Calu3 (cell line): ENCODE results near the gene NT5DC3. TPM values are rescaled to one million over a fixed set of nuclear protein-coding genes. Genes with fewer than 3 reads are reported as not detected.

Experiments
- BruUV-seq: library from RNA; stranded (reverse); fragments of 400-500 nt; replicated peaks from 2 replicates; lab custom pipeline; 2021; lab: Mats Ljungman, UMichigan
- CTCF ChIA-PET: fragments of 300-600 bp; sonication (Branson Sonifier 250); formaldehyde crosslinking; loops from one replicate; lab custom pipeline; 2022; ENCODE audit warnings: antibody characterized with exemption; lab: Charles Lee
- DNase-seq: peaks from one replicate; pipeline ENCODE4 v3.0.0; 2022
- H3K27ac Mint-ChIP-seq: one replicate; pipeline ENCODE4 v1.8.0; 2022; ENCODE audit warnings: mixed read lengths; ENCODE audit not compliant: unreplicated experiment
- H3K27me3 Mint-ChIP-seq: one replicate; pipeline ENCODE4 v1.8.0; 2022; ENCODE audit warnings: mixed read lengths; ENCODE audit not compliant: unreplicated experiment
- H3K36me3 Mint-ChIP-seq: one replicate; pipeline ENCODE4 v1.8.0; 2022; ENCODE audit warnings: mild to moderate bottlenecking, moderate library complexity, mixed read lengths; ENCODE audit not compliant: insufficient read depth, unreplicated experiment
- H3K4me1 Mint-ChIP-seq: one replicate; pipeline ENCODE4 v1.8.0; 2022; ENCODE audit warnings: mild to moderate bottlenecking, low read depth, mixed read lengths; ENCODE audit not compliant: unreplicated experiment
- H3K4me3 Mint-ChIP-seq: one replicate; pipeline ENCODE4 v1.8.0; 2022; ENCODE audit warnings: mild to moderate bottlenecking, low read depth, moderate library complexity, mixed read lengths; ENCODE audit not compliant: unreplicated experiment
- H3K9me3 Mint-ChIP-seq: one replicate; pipeline ENCODE4 v1.8.0; 2022; ENCODE audit warnings: low read depth, mixed read lengths; ENCODE audit not compliant: unreplicated experiment
- intact Hi-C: fragments of 100-400 bp; cut with micrococcal nuclease; formaldehyde crosslinking; loops from one replicate; pipeline ENCODE4 v1.10.0; 2022; ENCODE audit not compliant: unreplicated experiment
- total RNA-seq: library from RNA; stranded (reverse); gene quantifications from 2 replicates; pipeline ENCODE4 v1.2.3, GENCODE V29; 2022
- TF ChIP-seq, protein P1 (sequence below): fragments of 200-600 bp; IDR thresholded peaks from one replicate; pipeline ENCODE4 v1.8.0; 2022; ENCODE audit warnings: antibody characterized with exemption; ENCODE audit not compliant: unreplicated experiment

Gene NT5DC3
- total RNA-seq, 1 experiment from 2014 or later: 24.0 TPM

DNA sequence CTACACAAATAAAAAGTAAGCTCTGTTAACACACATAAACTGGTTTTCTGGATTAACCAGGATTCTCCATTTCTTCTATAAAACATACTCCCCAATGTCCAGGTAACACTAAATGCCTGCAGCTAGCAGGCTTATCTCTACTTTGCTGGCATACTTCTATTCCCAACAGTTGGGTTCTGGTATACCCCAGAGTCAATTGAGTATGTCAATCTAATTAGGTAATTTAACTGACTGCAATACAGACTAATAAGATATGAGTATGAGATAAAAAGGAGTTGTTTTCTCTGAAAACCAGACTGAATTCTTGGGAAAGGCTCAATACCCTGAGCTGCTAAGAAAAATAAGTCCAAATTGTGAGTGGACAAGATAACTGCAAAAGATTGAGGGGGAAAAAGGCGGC is 9.4 kb upstream of the NT5DC3 start:
- CTCF ChIA-PET: interaction anchor here (0.7 kb wide), 2 partner anchors 20 to 21 kb away, joined by 3 to 5 read pairs; no protein-coding TSS in a partner anchor
- peaks cover 38% of the 10 kb centered on the region for H3K4me1 Mint-ChIP-seq
- BruUV-seq: no TSS peak
- no peaks in the 10 kb centered on the region for H3K27me3 Mint-ChIP-seq
- intact Hi-C loops: no loop called here
- H3K9me3 Mint-ChIP-seq: no peaks in the 10 kb centered on the region
- no peak overlapping the region for H3K27ac Mint-ChIP-seq
- H3K4me3 Mint-ChIP-seq: no peak overlapping the region
- TF ChIP-seq, protein P1, sequence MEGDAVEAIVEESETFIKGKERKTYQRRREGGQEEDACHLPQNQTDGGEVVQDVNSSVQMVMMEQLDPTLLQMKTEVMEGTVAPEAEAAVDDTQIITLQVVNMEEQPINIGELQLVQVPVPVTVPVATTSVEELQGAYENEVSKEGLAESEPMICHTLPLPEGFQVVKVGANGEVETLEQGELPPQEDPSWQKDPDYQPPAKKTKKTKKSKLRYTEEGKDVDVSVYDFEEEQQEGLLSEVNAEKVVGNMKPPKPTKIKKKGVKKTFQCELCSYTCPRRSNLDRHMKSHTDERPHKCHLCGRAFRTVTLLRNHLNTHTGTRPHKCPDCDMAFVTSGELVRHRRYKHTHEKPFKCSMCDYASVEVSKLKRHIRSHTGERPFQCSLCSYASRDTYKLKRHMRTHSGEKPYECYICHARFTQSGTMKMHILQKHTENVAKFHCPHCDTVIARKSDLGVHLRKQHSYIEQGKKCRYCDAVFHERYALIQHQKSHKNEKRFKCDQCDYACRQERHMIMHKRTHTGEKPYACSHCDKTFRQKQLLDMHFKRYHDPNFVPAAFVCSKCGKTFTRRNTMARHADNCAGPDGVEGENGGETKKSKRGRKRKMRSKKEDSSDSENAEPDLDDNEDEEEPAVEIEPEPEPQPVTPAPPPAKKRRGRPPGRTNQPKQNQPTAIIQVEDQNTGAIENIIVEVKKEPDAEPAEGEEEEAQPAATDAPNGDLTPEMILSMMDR: no peak
- DNase-seq: no peak
- H3K36me3 Mint-ChIP-seq: no peaks in the 10 kb centered on the region

DNA sequence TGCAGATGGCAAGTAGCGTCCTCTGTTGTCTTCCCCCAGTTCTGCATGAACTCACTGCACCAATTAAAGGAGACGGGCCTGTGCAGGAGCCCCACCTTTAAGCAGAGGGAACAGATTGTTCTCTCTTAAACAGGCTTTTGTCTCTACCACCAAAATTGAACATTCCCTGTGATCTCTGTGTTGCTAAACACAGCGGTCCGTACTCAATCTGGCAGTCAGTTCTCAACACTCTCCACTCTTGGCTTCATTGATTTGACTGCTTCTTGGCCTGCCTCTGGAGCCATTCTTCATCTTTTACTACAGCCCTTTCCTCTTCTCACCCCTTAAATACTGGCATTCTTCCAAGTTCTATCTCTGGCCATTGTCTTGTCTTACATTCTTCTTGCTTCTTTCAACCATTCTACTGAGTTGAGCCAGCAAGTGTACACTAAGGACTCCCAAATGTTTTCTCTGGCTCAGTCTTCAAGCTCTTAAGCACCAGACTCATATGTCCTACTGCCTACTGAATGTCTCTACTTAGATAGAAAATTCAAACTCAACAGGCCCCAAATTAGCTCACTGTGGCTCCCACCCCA is 8.0 kb upstream of the NT5DC3 start:
- Mint-ChIP-seq H3K36me3 (no peaks in the 10 kb centered on the region), H3K27ac (no peak overlapping the region), H3K4me1 (peaks cover 33% of the 10 kb centered on the region), H3K4me3 (no peak overlapping the region), H3K9me3 (no peaks in the 10 kb centered on the region), H3K27me3 (no peaks in the 10 kb centered on the region)
- BruUV-seq: no TSS peak
- TF ChIP-seq, protein P1: no peak
- no peak for DNase-seq
- intact Hi-C loops: no loop called here
- CTCF ChIA-PET: no interaction called here

DNA sequence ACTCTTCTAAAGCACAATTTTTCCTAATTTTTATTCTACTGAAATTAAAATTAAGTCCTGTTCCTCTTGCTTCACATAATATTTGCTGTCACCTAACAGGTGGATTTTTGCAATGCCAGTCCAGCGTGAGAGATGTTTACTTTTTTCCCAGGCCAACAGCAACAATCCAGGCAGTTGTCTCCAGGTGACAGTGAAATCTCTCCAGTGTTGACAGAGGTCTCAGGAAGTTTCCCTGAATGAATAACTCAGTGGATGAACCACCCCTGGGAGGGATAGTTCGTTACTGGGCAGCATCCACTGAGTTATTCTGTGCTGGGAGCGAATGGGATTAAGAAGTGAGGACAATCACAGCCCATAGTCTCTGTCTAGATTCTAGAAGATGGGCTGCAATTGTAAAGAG is 7.1 kb upstream of the NT5DC3 start:
- Mint-ChIP-seq H3K9me3 (no peaks in the 10 kb centered on the region), H3K27ac (no peak overlapping the region), H3K4me3 (no peak overlapping the region), H3K27me3 (no peaks in the 10 kb centered on the region), H3K4me1 (peaks cover 33% of the 10 kb centered on the region), H3K36me3 (no peaks in the 10 kb centered on the region)
- TF ChIP-seq, protein P1: no peak
- intact Hi-C loops: no loop called here
- DNase-seq: no peak
- BruUV-seq: no TSS peak
- CTCF ChIA-PET: no interaction called here

DNA sequence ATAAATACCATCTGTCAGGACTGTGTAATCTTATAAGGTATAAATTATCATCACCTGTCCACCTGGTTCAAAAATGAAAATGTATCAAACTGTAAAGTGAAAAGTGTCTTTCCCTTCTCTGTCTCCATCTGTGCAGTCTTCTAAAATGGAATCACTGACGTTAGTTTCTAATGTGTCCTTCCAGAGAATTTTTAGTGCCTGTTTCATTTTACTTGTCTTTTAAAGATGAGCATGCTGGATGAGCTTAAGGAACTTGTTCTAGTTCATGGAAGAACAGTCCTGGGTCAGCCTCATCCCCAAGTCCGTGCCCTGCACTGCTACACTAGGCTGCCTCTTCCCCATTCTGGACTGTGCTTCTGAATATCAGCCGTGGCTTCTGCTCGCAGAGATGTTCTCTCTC is 5.4 kb upstream of the NT5DC3 start:
- TF ChIP-seq, protein P1: no peak
- Mint-ChIP-seq H3K27me3 (no peaks in the 10 kb centered on the region), H3K4me1 (peaks cover 38% of the 10 kb centered on the region), H3K27ac (no peak overlapping the region), H3K9me3 (no peaks in the 10 kb centered on the region), H3K36me3 (peaks cover 8% of the 10 kb centered on the region), H3K4me3 (no peak overlapping the region)
- CTCF ChIA-PET: no interaction called here
- no TSS peak for BruUV-seq
- intact Hi-C loops: no loop called here
- DNase-seq: no peak
